KOPT-K1 (cell line): ENCODE results near the gene FGFRL1.
"Not testable (repeated sequence)": the region's sequence is repeated elsewhere in the genome, so short reads cannot be mapped to it uniquely, and the experiment has no call there.

Experiments used
- H3K27ac ChIP-seq: fragments of 200-600 bp; sonication (generic); 2 replicates; pipeline ENCODE4 v1.5.1; 2016; ENCODE audit warnings: antibody characterized with exemption, mild to moderate bottlenecking, low read depth, low read length; ENCODE audit not compliant: poor library complexity, severe bottlenecking
- H3K36me3 ChIP-seq: fragments of 200-600 bp; sonication (generic); 2 replicates; pipeline ENCODE4 v1.5.1; 2017; ENCODE audit warnings: antibody characterized with exemption, mild to moderate bottlenecking, low read length, moderate library complexity; ENCODE audit not compliant: insufficient read depth
- H3K9me3 ChIP-seq: fragments of 200-600 bp; sonication (generic); 2 replicates; pipeline ENCODE4 v1.5.1; 2017; ENCODE audit warnings: antibody characterized with exemption, low read length, mild to moderate bottlenecking; ENCODE audit not compliant: insufficient read depth, poor library complexity, severe bottlenecking

The FGFRL1 gene

GRCh38 chr4:1050486-1051213 is 39.2 kb downstream of the FGFRL1 start:
- H3K27ac ChIP-seq = no peak overlapping the region
- no peaks in the 10 kb centered on the region for H3K36me3 ChIP-seq

GRCh38 chr4:1051472-1051871 is 40.0 kb downstream of the FGFRL1 start:
- no peaks in the 10 kb centered on the region for H3K36me3 ChIP-seq
- H3K27ac ChIP-seq = no peak overlapping the region
- no peaks in the 10 kb centered on the region for H3K9me3 ChIP-seq

More at GRCh38 chr4:1050486-1051213, 39.2 kb downstream of the FGFRL1 start:
- no peaks in the 10 kb centered on the region for H3K9me3 ChIP-seq

GRCh38 chr4:1052231-1052671 is 40.8 kb downstream of the FGFRL1 start:
- Histone ChIP-seq H3K9me3 (no peaks in the 10 kb centered on the region), H3K27ac (no peak overlapping the region), H3K36me3 (no peaks in the 10 kb centered on the region)

GRCh38 chr4:1053080-1053661 is 41.7 kb downstream of the FGFRL1 start:
- Histone ChIP-seq H3K9me3 (no peaks in the 10 kb centered on the region), H3K36me3 (no peaks in the 10 kb centered on the region), H3K27ac (no peak overlapping the region)

GRCh38 chr4:1053891-1054290 is 42.5 kb downstream of the FGFRL1 start:
- not testable (repeated sequence) for H3K36me3 ChIP-seq, H3K9me3 ChIP-seq, H3K27ac ChIP-seq

- not testable (repeated sequence) for H3K9me3 ChIP-seq, H3K36me3 ChIP-seq, H3K27ac ChIP-seq
Observed at GRCh38 chr4:1054696-1055242, 43.3 kb downstream of the FGFRL1 start.

- not testable (repeated sequence) for H3K36me3 ChIP-seq, H3K9me3 ChIP-seq
- peak overlapping the region; percentile 34 for H3K27ac ChIP-seq
Observed at GRCh38 chr4:1055243-1055701, 43.8 kb downstream of the FGFRL1 start.

GRCh38 chr4:1055721-1056590 is 44.5 kb downstream of the FGFRL1 start:
- Histone ChIP-seq H3K9me3 (no peaks in the 10 kb centered on the region), H3K27ac (peak overlapping the region; percentile 34), H3K36me3 (no peaks in the 10 kb centered on the region)

- no peaks in the 10 kb centered on the region for H3K36me3 ChIP-seq
- peak overlapping the region; percentile 34 for H3K27ac ChIP-seq
- H3K9me3 ChIP-seq = no peaks in the 10 kb centered on the region
Observed at GRCh38 chr4:1056671-1057402, 45.4 kb downstream of the FGFRL1 start.

- Histone ChIP-seq H3K27ac (no peak overlapping the region), H3K36me3 (no peaks in the 10 kb centered on the region), H3K9me3 (no peaks in the 10 kb centered on the region)
Observed at GRCh38 chr4:1057403-1057745, 45.9 kb downstream of the FGFRL1 start.

- Histone ChIP-seq H3K27ac (no peak overlapping the region), H3K36me3 (no peaks in the 10 kb centered on the region), H3K9me3 (no peaks in the 10 kb centered on the region)
Observed at GRCh38 chr4:1058198-1058996, 47.0 kb downstream of the FGFRL1 start.

GRCh38 chr4:1058997-1059665 is 47.7 kb downstream of the FGFRL1 start:
- Histone ChIP-seq H3K36me3 (no peaks in the 10 kb centered on the region), H3K9me3 (no peaks in the 10 kb centered on the region), H3K27ac (no peak overlapping the region)

- H3K27ac ChIP-seq = no peak overlapping the region
- H3K36me3 ChIP-seq = no peaks in the 10 kb centered on the region
- no peaks in the 10 kb centered on the region for H3K9me3 ChIP-seq
Observed at GRCh38 chr4:1060121-1060520, 48.7 kb downstream of the FGFRL1 start.
